Erythroblast (primary cell): ENCODE measurements around the gene NCKAP5.

Experiments
- GATA1 ChIP-seq: IDR thresholded peaks from 2 replicates; pipeline ENCODE4 v1.6.1; 2011; ENCODE audit warnings: low read depth, mild to moderate bottlenecking, control low read depth, low read length, moderate library complexity
- POLR2A ChIP-seq: IDR thresholded peaks from 2 replicates; pipeline ENCODE4 v1.6.1; 2011; ENCODE audit warnings: mild to moderate bottlenecking, low read length

- TF ChIP-seq POLR2A: no peak
- TF ChIP-seq GATA1: no peak
Measured at GRCh38 chr2:133215477-133215876, 352.8 kb downstream of the NCKAP5 start.
